Activated naive CD8-positive, alpha-beta T cell (primary cell): ENCODE measurements around the gene OR10J1.

Experiments used
- H3K27ac Mint-ChIP-seq: one replicate; pipeline ENCODE4 v1.8.0; 2021; ENCODE audit warnings: mixed read lengths
- H3K27me3 Mint-ChIP-seq: one replicate; pipeline ENCODE4 v1.8.0; 2021; ENCODE audit warnings: mixed read lengths
- H3K36me3 Mint-ChIP-seq: one replicate; pipeline ENCODE4 v1.8.0; 2021; ENCODE audit warnings: mixed read lengths
- H3K4me1 Mint-ChIP-seq: one replicate; pipeline ENCODE4 v1.8.0; 2021; ENCODE audit warnings: low read depth, mixed read lengths
- H3K4me3 Mint-ChIP-seq: one replicate; pipeline ENCODE4 v1.8.0; 2021; ENCODE audit warnings: mild to moderate bottlenecking, mixed read lengths
- H3K9me3 Mint-ChIP-seq: one replicate; pipeline ENCODE4 v1.8.0; 2021; ENCODE audit warnings: low read depth, mixed read lengths

OR10J1 gene

GRCh38 chr1:159459551-159459950, 20.0 kb downstream of the OR10J1 start:
- Mint-ChIP-seq H3K27me3 (peaks cover 2% of the 10 kb centered on the region), H3K27ac (no peak overlapping the region), H3K4me1 (no peaks in the 10 kb centered on the region), H3K4me3 (no peak overlapping the region), H3K36me3 (peaks cover 2% of the 10 kb centered on the region), H3K9me3 (peaks cover 17% of the 10 kb centered on the region)

DNA sequence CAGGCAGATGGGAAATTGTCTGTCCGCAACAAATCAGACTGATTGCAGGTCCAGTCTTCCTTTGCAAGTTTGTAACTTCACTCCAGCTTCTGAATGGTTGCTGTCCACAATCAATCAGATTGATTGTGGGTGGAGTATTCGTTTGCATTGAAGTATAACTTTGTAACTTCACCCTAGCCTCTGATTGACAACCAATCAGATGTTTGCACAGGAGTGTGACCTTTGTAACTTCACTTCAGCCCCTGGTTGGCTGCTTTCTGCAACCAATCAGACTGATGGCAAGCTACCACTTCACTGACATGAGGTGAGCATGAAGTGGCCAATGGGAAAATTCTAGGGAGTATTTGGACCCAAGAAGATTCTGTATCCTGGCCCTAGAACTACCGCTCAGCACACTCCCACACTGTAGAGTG, 25.7 kb downstream of the OR10J1 start:
- Mint-ChIP-seq H3K9me3 (peaks cover 13% of the 10 kb centered on the region), H3K27me3 (peaks cover 4% of the 10 kb centered on the region), H3K4me3 (no peak overlapping the region), H3K4me1 (no peaks in the 10 kb centered on the region), H3K27ac (no peak overlapping the region), H3K36me3 (peaks cover 2% of the 10 kb centered on the region)

DNA sequence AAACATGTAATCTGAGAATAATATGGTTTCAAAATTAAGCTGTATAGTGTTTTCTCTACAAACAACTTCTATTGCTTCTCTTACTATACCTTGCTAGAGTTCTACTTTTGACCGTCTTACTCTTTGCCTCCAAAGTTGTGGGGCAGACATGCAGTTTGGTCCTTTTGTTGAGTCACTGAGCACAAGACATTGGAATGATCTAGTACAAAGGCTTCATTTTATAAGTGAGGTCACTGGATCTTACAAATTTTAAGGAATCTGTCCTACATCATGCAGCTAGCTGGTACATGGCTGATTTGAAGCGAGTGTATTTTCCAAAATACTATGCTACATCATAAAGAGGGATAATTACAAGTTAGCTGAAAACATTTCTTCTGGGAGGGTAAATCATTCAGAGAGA, 28.8 kb downstream of the OR10J1 start:
- Mint-ChIP-seq H3K9me3 (peaks cover 4% of the 10 kb centered on the region), H3K27me3 (peaks cover 10% of the 10 kb centered on the region), H3K36me3 (no peaks in the 10 kb centered on the region), H3K4me3 (no peak overlapping the region), H3K27ac (no peak overlapping the region), H3K4me1 (no peaks in the 10 kb centered on the region)

GRCh38 chr1:159469921-159470533, 30.5 kb downstream of the OR10J1 start:
- H3K4me1 Mint-ChIP-seq, result no peaks in the 10 kb centered on the region
- H3K27me3 Mint-ChIP-seq, result peaks cover 10% of the 10 kb centered on the region
- no peaks in the 10 kb centered on the region for H3K36me3 Mint-ChIP-seq
- peaks cover 4% of the 10 kb centered on the region for H3K9me3 Mint-ChIP-seq
- H3K27ac Mint-ChIP-seq, result no peak overlapping the region
- no peak overlapping the region for H3K4me3 Mint-ChIP-seq

GRCh38 chr1:159473335-159473734, 33.8 kb downstream of the OR10J1 start:
- Mint-ChIP-seq H3K27ac (no peak overlapping the region), H3K4me1 (no peaks in the 10 kb centered on the region), H3K4me3 (no peak overlapping the region), H3K27me3 (peaks cover 8% of the 10 kb centered on the region), H3K36me3 (no peaks in the 10 kb centered on the region), H3K9me3 (peaks cover 4% of the 10 kb centered on the region)

- Mint-ChIP-seq H3K27me3 (peaks cover 8% of the 10 kb centered on the region), H3K4me3 (no peak overlapping the region), H3K4me1 (no peaks in the 10 kb centered on the region), H3K9me3 (peaks cover 4% of the 10 kb centered on the region), H3K27ac (no peak overlapping the region), H3K36me3 (no peaks in the 10 kb centered on the region)
Measured at GRCh38 chr1:159474926-159475325, 35.4 kb downstream of the OR10J1 start.

DNA sequence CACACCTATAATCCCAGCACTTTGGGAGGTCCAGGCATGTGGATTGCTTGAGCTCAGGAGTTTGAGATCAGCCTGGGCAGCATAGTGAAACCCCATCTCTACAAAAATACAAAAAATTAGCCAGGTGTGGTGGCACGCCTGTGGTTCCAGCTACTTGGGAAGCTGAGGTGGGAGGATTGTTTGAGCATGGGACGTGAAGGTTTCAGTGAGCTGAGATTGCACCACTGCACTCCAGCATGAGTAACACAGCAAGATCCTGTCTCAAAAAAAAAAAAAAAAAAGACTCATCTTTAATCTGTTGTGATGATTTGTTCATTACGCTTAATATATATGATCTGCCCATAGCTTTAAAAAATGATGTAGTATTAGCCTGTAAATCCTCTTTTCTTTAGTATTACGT, 44.0 kb downstream of the OR10J1 start:
- Mint-ChIP-seq H3K27me3 (peaks cover 6% of the 10 kb centered on the region), H3K4me1 (no peaks in the 10 kb centered on the region), H3K36me3 (no peaks in the 10 kb centered on the region), H3K4me3 (no peak overlapping the region), H3K9me3 (peaks cover 5% of the 10 kb centered on the region), H3K27ac (no peak overlapping the region)
